PFSK-1 (cell line): ENCODE results near the gene NAA16.

Experiments used
- POLR2AphosphoS5 ChIP-seq: IDR thresholded peaks from 2 replicates; pipeline ENCODE4 v1.6.1; 2012; ENCODE audit warnings: low read depth, mild to moderate bottlenecking, control low read depth, low read length, moderate library complexity
- TAF1 ChIP-seq: IDR thresholded peaks from 2 replicates; pipeline ENCODE4 v1.6.1; 2012; ENCODE audit warnings: low read length, control low read depth, borderline replicate concordance; ENCODE audit not compliant: insufficient read depth

- TF ChIP-seq TAF1 (no peak), POLR2AphosphoS5 (no peak)
Observed at GRCh38 chr13:41420146-41420545, 109.1 kb downstream of the NAA16 start.
